GM13976 (cell line): ENCODE measurements around the gene RAB11FIP4.

Source experiments
- DNase-seq: peaks from one replicate; pipeline ENCODE4 v3.0.0; 2012; ENCODE audit warnings: low spot score
- in situ Hi-C: fragments of 300-500 bp; cut with MboI; formaldehyde crosslinking; loops from one replicate; pipeline ENCODE4 v1.12.0; 2022; ENCODE audit warnings: low sequenced_read_pairs, mixed read lengths, inconsistent platforms; ENCODE audit not compliant: unreplicated experiment
- TF ChIP-seq, protein P1 (sequence below): IDR thresholded peaks from 2 replicates; pipeline ENCODE4 v1.5.1; 2012; ENCODE audit warnings: borderline replicate concordance, mild to moderate bottlenecking; ENCODE audit not compliant: insufficient read depth; ENCODE audit errors: extremely low read depth, missing control alignments, control extremely low read depth

The RAB11FIP4 gene

GRCh38 chr17:31424944-31425281 lies 33.4 kb downstream of the RAB11FIP4 start:
- in situ Hi-C loops = loop anchor here (25.0 kb wide), 1 partner anchor 412 kb away; no protein-coding TSS in a partner anchor
- DNase-seq = no peak
- TF ChIP-seq, protein P1, sequence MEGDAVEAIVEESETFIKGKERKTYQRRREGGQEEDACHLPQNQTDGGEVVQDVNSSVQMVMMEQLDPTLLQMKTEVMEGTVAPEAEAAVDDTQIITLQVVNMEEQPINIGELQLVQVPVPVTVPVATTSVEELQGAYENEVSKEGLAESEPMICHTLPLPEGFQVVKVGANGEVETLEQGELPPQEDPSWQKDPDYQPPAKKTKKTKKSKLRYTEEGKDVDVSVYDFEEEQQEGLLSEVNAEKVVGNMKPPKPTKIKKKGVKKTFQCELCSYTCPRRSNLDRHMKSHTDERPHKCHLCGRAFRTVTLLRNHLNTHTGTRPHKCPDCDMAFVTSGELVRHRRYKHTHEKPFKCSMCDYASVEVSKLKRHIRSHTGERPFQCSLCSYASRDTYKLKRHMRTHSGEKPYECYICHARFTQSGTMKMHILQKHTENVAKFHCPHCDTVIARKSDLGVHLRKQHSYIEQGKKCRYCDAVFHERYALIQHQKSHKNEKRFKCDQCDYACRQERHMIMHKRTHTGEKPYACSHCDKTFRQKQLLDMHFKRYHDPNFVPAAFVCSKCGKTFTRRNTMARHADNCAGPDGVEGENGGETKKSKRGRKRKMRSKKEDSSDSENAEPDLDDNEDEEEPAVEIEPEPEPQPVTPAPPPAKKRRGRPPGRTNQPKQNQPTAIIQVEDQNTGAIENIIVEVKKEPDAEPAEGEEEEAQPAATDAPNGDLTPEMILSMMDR = no peak

DNA sequence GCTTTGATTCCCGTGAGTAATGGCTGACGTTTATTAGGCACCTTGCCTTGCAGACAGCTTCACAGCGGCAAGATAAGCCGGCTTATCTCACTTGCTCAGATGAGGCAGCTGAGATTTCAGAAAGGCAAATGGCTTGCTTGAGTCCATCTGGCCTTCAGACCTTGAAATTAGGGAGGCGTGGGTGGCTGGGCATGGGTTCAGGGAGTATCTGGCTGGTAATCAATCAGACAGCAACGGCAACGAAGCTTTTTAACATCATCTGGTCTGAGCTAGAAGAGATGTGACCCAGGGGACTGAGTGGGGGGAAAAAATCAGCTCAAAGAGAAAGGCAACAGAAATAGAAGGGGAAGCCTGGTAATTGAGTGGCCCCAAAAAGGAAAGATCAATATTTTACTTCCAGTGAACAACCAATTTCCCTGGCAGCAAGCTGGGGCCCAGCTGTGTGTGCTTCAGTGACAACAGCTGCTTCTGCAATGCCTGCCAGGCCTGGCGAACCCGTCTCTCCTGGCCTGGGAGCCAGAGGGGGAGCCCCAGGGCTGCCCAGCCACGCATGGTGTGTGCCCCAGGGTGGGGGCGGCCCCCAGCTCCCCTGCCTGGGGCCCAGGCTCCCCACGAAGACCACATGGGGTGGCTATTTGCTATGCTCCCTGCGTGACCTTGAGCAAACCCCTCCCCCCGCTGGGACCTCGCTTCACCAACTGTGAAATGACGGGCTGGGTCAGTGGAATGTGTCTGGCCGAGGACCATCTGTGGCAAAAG lies 34.0 kb downstream of the RAB11FIP4 start:
- DNase-seq = no peak
- in situ Hi-C loops = loop anchor here (25.0 kb wide), 1 partner anchor 412 kb away; no protein-coding TSS in a partner anchor
- TF ChIP-seq, protein P1 = no peak

GRCh38 chr17:31427684-31428083 lies 36.2 kb downstream of the RAB11FIP4 start:
- no peak for DNase-seq
- TF ChIP-seq, protein P1 = no peak
- in situ Hi-C loops = loop anchor here (25.0 kb wide), 1 partner anchor 410 kb away; no protein-coding TSS in a partner anchor

GRCh38 chr17:31428111-31428510 lies 36.6 kb downstream of the RAB11FIP4 start:
- no peak for DNase-seq
- in situ Hi-C loops = loop anchor here (25.0 kb wide), 1 partner anchor 409 kb away; no protein-coding TSS in a partner anchor

DNA sequence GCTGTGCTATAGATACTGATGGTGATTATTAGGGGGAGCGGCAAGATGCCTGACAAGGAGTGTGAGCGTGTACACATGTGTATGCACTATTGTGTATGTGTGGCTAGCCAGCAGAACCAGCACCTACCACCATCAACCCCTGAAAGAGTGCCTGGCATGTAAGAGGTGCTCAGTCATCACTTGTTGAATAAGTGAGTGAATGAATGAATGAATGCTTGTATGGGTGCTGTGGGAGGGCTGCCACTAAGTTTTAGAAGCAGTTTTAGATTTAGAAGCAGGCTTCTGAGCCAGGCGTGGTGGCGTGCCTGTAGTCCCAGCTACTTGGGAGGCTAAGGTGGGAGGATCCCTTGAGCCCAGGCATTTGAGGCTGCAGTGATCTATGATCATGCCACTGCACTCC lies 37.0 kb downstream of the RAB11FIP4 start:
- in situ Hi-C loops = loop anchor here (25.0 kb wide), 1 partner anchor 409 kb away; no protein-coding TSS in a partner anchor
- TF ChIP-seq, protein P1 = no peak

More at GRCh38 chr17:31428111-31428510, 36.6 kb downstream of the RAB11FIP4 start:
- TF ChIP-seq, protein P1 = no peak

GRCh38 chr17:31431098-31431851 lies 39.8 kb downstream of the RAB11FIP4 start:
- no peak for DNase-seq
- in situ Hi-C loops = loop anchor here (25.0 kb wide), 1 partner anchor 406 kb away; no protein-coding TSS in a partner anchor
- TF ChIP-seq, protein P1 = no peak

More for the DNA sequence above, 37.0 kb downstream of the RAB11FIP4 start:
- no peak for DNase-seq
